Prostate gland (tissue), 2 donors: ENCODE measurements around the gene COL6A1.

ENCODE experiments used
- CTCF ChIP-seq, 4 experiments: fragments of 200-600 bp in 2 of 4; fragments of 450-650 bp in 2 of 4; sonication (generic) in 2 of 4; IDR thresholded peaks; 1 replicate in 3 of 4; 2 replicates in 1 of 4; pipeline ENCODE4 v1.5.1; 2016 to 2019; ENCODE audit warnings: antibody characterized with exemption in 4 of 4, mild to moderate bottlenecking in 2 of 4, moderate library complexity in 2 of 4
- POLR2A ChIP-seq: fragments of 450-650 bp; IDR thresholded peaks from one replicate; pipeline ENCODE4 v1.6.1; 2016; ENCODE audit warnings: antibody characterized with exemption, mild to moderate bottlenecking

- TF ChIP-seq CTCF (IDR thresholded peaks at IDR 0.05) (no peak), POLR2A (no peak)
Measured at GRCh38 chr21:45994086-45994661, 12.6 kb downstream of the COL6A1 start.
